ENCODE results near the gene SHC2.

SHC2 gene

DNA sequence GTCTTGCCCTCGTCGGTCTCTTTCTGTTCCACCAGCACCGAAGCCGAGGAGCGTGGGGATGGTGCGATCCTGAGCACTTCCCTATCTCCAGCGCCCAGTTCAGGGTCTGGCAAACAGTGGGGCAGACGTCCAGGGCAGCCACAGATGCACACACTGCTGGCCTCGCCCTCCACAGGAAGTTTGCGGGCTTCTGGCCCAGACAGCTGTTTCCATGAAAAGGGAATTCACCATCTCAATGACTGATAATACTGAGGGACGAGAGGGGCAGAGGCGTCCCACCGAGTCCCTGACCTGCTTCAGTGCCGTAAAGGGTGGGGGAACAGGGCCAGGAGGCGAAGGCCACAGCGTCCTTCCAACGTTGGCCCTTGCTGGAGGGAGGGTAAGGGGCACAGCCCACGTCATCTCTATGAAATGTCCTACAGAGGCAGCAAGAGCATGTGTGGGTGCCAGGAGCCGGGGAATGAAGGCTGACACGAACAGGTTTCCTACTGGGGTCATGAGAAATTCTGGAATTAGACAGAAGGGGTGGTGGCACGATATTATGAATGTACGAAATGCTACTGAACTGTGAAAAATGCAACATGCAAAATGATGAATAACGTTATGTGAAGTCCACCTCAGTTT, 19.5 kb downstream of the SHC2 start:
- H3K27me3 ChIP-seq (ENCODE audit: insufficient read depth, low read length), result no peaks in the 10 kb centered on the region; the same call in 1 of the 2 replicates
- no peaks in the 10 kb centered on the region for H3K9me3 ChIP-seq (ENCODE audit: low read length)
- no peaks in the 10 kb centered on the region for H3F3A ChIP-seq (ENCODE audit: insufficient read depth, low read length)
- no peaks in the 10 kb centered on the region for H3K79me2 ChIP-seq (ENCODE audit: insufficient read depth, low read length)
- no peaks in the 10 kb centered on the region for H3K9me2 ChIP-seq (ENCODE audit: low read depth, low read length)
- no peak overlapping the region for H3K27ac ChIP-seq (ENCODE audit: low read depth, low read length, poor library complexity, severe bottlenecking)
- H3K4me3 ChIP-seq (ENCODE audit: low read depth, low read length, poor library complexity, severe bottlenecking), result no peak overlapping the region
- TF ChIP-seq EZH2 (IDR thresholded peaks at IDR 0.05; ENCODE audit: borderline replicate concordance, low read length) (no peak), CTCF (IDR thresholded peaks at IDR 0.05; ENCODE audit: low read length) (no peak)
- no peaks in the 10 kb centered on the region for H4K20me1 ChIP-seq (ENCODE audit: insufficient read depth, low read length)
- H2AFZ ChIP-seq (ENCODE audit: low read length), result no peak overlapping the region
- no peak overlapping the region for H3K9ac ChIP-seq (ENCODE audit: low read length)
- no peaks in the 10 kb centered on the region for H3K36me3 ChIP-seq (ENCODE audit: insufficient read depth, low read length)
- H3K4me2 ChIP-seq (ENCODE audit: low read length), result no peak overlapping the region
- no peaks in the 10 kb centered on the region for H3K4me1 ChIP-seq (ENCODE audit: insufficient read depth, low read length, severe bottlenecking)

GRCh38 chr19:440391-441212, 20.2 kb downstream of the SHC2 start:
- Histone ChIP-seq H3K36me3 (ENCODE audit: insufficient read depth, low read length) (no peaks in the 10 kb centered on the region), H3K9ac (ENCODE audit: low read length) (no peak overlapping the region), H3K9me2 (ENCODE audit: low read depth, low read length) (no peaks in the 10 kb centered on the region), H3K9me3 (ENCODE audit: low read length) (no peaks in the 10 kb centered on the region), H3K27ac (ENCODE audit: low read depth, low read length, poor library complexity, severe bottlenecking) (no peak overlapping the region), H2AFZ (ENCODE audit: low read length) (no peak overlapping the region), H3F3A (ENCODE audit: insufficient read depth, low read length) (no peaks in the 10 kb centered on the region), H3K4me1 (ENCODE audit: insufficient read depth, low read length, severe bottlenecking) (no peaks in the 10 kb centered on the region), H3K4me3 (ENCODE audit: low read depth, low read length, poor library complexity, severe bottlenecking) (no peak overlapping the region), H3K4me2 (ENCODE audit: low read length) (no peak overlapping the region), H3K27me3 (ENCODE audit: insufficient read depth, low read length) (no peaks in the 10 kb centered on the region; the same call in 1 of the 2 replicates), H4K20me1 (ENCODE audit: insufficient read depth, low read length) (no peaks in the 10 kb centered on the region), H3K79me2 (ENCODE audit: insufficient read depth, low read length) (no peaks in the 10 kb centered on the region)
- no peak for TF ChIP-seq CTCF (IDR thresholded peaks at IDR 0.05; ENCODE audit: low read length)
- no peak for TF ChIP-seq EZH2 (IDR thresholded peaks at IDR 0.05; ENCODE audit: borderline replicate concordance, low read length)

GRCh38 chr19:439167-439900, 21.5 kb downstream of the SHC2 start:
- Histone ChIP-seq H3K27me3 (ENCODE audit: insufficient read depth, low read length) (no peaks in the 10 kb centered on the region; the same call in 1 of the 2 replicates), H3K27ac (ENCODE audit: low read depth, low read length, poor library complexity, severe bottlenecking) (no peak overlapping the region), H3K9me2 (ENCODE audit: low read depth, low read length) (no peaks in the 10 kb centered on the region), H3K79me2 (ENCODE audit: insufficient read depth, low read length) (no peaks in the 10 kb centered on the region), H3F3A (ENCODE audit: insufficient read depth, low read length) (no peaks in the 10 kb centered on the region), H3K9me3 (ENCODE audit: low read length) (no peaks in the 10 kb centered on the region), H4K20me1 (ENCODE audit: insufficient read depth, low read length) (no peaks in the 10 kb centered on the region), H3K9ac (ENCODE audit: low read length) (no peak overlapping the region), H3K4me2 (ENCODE audit: low read length) (no peak overlapping the region), H3K36me3 (ENCODE audit: insufficient read depth, low read length) (no peaks in the 10 kb centered on the region), H3K4me3 (ENCODE audit: low read depth, low read length, poor library complexity, severe bottlenecking) (no peak overlapping the region), H2AFZ (ENCODE audit: low read length) (no peak overlapping the region), H3K4me1 (ENCODE audit: insufficient read depth, low read length, severe bottlenecking) (no peaks in the 10 kb centered on the region)
- TF ChIP-seq CTCF (IDR thresholded peaks at IDR 0.05; ENCODE audit: low read length) (no peak), EZH2 (IDR thresholded peaks at IDR 0.05; ENCODE audit: borderline replicate concordance, low read length) (no peak)
